ENCODE data around the gene HYAL2.

The HYAL2 gene

DNA sequence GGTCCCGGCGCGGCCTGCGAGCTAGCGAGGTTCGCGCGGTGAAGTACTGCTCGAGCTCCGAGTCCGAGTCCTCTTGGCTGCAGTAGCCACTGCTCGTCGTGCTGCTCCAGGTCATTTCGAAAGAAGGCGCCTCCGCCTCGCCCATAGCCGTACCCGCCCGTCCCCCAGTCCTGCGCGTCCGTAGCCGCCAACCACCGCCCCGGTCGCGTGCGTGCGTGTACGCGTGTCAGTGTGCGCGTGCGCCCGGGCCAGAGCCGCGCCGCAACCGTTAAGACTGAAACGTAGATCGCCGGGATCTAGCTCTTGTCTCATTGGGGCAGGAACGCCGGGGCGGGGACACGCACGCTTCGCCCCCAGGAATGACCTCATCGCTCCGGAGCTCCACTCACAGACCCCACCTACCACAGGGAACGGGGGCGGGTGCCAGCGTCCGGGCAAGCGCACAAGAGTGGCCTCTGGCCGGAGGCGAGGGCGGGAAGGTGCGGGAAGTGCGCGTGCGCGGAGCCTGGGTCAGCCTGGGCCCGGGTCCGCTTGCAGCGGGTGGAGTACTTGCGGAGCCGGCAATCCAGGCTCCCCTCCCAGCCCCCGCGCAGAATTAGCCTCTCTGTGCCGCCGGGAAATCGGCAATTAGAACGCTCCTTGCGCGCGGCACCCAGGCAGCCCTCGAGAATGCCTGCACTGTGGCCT, 14.8 kb upstream of the HYAL2 start:
- TF ChIP-seq, protein P1, sequence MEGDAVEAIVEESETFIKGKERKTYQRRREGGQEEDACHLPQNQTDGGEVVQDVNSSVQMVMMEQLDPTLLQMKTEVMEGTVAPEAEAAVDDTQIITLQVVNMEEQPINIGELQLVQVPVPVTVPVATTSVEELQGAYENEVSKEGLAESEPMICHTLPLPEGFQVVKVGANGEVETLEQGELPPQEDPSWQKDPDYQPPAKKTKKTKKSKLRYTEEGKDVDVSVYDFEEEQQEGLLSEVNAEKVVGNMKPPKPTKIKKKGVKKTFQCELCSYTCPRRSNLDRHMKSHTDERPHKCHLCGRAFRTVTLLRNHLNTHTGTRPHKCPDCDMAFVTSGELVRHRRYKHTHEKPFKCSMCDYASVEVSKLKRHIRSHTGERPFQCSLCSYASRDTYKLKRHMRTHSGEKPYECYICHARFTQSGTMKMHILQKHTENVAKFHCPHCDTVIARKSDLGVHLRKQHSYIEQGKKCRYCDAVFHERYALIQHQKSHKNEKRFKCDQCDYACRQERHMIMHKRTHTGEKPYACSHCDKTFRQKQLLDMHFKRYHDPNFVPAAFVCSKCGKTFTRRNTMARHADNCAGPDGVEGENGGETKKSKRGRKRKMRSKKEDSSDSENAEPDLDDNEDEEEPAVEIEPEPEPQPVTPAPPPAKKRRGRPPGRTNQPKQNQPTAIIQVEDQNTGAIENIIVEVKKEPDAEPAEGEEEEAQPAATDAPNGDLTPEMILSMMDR (IDR thresholded peaks at IDR 0.05; ENCODE audit: low read depth, low read length): no peak
- DNase-seq (ENCODE audit: extremely low read depth, low read depth): peak; percentile 99

DNA sequence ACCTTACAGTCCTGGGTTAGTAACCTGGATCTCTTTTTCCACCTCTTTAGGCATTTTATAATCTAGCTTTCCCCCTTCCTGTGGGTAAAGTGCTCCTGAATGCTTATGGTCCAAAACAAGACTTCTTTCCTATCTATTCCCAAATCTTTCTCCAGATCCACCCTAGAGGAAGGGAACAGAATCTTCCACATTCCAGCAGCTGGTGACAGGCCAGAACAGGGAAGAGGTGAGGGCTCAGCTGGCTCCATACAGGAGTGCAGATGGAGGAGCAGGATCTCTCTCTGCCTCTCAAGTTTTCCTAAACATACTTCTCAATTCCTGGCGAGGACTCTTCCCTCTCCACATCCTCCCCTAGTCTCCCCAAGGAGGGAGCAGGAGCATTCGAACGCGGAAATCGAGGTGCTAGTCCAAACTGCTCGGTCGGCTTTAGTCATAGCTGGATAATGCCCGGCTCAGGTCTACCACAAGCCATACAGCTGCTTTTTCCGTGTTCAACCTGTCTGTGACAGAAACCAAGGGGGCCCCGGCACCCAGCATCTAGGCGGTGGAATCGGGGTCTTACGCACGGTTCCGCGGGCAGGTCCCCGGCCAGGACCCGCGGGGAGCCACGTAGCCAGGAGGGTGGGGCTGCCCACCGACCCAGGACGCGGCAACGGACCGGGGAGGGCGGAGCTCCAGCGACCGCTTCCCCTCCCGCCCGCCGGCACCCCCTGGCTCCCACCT, 14.1 kb upstream of the HYAL2 start:
- TF ChIP-seq, protein P1 (IDR thresholded peaks at IDR 0.05; ENCODE audit: low read depth, low read length): no peak
- no peak for DNase-seq (ENCODE audit: extremely low read depth, low read depth)

DNA sequence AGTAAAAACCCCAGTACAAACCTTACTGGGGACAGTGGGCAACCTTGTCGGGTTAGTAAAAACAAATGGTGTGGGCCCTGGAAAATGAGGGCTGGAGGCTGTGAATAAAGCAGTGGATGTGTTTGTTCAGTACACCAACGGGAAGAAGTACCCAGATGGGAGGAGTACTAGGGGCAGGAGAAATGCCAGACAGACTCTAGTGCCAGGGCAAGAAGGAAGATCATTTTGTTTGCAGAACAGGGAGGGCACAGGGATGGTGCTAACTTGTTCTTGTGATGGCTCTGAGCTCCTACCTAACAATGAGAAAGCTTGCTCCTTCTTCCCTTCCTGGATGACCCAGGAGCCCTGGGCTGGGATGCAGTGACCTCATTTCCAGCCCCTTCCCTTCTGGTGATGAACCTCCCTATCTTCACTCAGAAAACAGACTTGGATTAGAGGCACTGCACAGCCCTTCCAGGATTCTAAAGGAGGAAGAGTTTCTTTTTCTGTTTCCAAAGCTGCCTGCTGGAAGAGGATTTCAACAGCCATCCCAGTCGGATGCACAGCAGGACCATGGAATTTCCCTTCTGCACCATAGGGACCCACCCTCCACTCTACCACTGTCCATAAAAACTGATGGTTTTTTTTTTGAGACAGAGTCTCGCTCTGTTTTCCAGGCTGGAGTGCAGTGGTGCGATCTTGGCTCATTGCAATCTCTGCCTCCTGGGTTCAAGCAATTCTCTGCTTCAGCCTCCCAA, 12.0 kb upstream of the HYAL2 start:
- no peak for DNase-seq (ENCODE audit: extremely low read depth, low read depth)
- TF ChIP-seq, protein P1 (IDR thresholded peaks at IDR 0.05; ENCODE audit: low read depth, low read length): no peak

DNA sequence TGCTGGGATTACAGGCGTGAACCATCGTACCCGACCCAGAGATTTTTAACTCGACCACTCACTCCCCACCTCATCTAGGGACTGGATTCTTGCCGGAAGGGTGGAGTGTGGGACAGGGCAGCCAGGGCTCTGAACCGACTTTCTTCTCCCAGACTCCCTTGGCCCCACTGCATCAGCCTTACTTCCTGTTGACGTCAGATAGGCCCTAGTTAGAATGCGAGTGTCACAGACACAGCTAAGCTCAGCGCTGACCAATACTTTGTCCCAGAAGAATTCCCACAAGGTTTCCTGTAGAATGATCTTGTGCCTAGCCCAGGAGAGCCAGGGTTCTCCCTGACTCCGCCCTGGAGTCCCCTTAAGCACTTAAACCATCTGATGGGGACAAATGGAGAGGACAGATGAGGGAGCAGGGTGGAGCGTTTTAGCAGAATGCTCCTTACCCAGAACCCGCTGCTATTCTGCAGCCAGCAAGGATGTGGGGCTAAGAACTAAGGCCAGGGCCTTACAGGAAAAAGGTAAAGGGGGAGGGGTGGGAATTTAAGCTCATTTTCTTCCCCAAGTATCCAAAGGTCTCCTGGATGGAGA, 11.3 kb upstream of the HYAL2 start:
- TF ChIP-seq, protein P1 (IDR thresholded peaks at IDR 0.05; ENCODE audit: low read depth, low read length): no peak
- DNase-seq (ENCODE audit: extremely low read depth, low read depth): no peak

DNA sequence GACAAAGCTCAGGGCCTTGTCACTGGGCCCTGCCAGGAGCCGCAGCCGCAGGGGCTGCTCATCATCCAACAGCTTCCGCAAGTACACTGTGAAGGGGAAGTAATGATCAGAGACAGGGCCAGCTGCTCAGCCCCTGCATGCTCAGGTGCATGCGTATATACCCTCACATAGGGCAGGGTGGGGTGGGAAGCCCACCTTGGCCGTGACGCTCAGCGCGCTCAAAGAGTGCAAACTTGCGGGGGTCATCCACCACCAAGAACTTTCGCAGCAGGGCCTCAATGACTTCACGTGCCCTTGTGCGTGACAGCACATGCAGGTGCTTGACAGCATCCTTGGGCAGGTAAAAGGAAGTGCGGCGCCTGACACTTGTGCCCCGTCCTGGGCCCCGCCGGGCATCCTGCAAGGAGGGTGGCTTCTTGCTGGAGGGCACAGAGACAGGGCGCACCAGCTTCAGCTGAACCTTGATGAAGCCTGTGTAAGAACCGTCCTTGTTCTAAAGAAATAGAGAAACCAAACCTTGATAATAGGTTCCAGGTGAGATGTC, 8.9 kb upstream of the HYAL2 start:
- TF ChIP-seq, protein P1 (IDR thresholded peaks at IDR 0.05; ENCODE audit: low read depth, low read length): no peak
- DNase-seq (ENCODE audit: extremely low read depth, low read depth): no peak

DNA sequence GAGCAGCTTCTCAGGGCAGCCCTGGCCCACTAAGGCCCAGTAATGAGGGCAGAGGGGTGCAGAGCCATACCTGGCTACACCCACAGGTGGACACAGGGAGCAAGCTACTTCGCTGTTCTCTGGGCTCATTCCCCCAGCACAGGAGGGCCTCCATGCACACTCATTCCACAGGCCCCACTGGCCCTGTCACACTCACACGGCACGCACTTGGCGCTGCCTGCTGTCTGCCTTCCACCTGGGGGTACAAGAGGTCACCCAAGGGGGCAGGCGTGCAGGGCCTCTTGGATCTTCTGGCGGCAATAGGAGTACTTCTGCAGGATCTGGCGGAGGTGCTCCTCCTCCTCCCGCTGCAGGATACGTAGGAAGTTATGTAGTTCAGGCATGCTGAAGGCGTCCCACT, 7.8 kb upstream of the HYAL2 start:
- TF ChIP-seq, protein P1 (IDR thresholded peaks at IDR 0.05; ENCODE audit: low read depth, low read length): no peak
- DNase-seq (ENCODE audit: extremely low read depth, low read depth): no peak
